NK-92 treated with Interleukin-12 subunit alpha and Interleukin-12 subunit beta, amount 100 ng/mL, for 24 hours (cell line): ENCODE data around the gene MYO1B.

ENCODE experiments used
- DNase-seq: peaks from one replicate; lab custom pipeline; 2025; lab: John Stamatoyannopoulos, UW

The MYO1B gene

DNA sequence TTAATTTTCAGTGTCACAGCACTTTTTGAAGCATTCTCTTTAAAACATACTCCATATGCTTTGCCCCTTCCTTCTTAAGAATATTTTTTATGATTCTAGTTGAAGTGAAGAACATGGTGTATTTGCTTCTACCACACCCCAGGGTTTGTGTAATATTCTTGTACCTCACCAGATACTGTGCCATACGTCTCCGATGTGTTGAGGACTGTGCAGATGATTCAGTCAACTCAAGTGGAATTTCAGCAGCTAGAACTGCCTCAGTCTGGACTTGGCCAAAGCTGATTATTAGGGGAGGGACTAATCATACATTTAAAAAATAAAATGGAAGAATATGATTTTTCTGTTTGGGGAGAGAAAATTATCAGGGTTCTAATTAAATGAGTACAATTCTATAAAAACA, 115.7 kb downstream of the MYO1B start:
- DNase-seq = no peak

DNA sequence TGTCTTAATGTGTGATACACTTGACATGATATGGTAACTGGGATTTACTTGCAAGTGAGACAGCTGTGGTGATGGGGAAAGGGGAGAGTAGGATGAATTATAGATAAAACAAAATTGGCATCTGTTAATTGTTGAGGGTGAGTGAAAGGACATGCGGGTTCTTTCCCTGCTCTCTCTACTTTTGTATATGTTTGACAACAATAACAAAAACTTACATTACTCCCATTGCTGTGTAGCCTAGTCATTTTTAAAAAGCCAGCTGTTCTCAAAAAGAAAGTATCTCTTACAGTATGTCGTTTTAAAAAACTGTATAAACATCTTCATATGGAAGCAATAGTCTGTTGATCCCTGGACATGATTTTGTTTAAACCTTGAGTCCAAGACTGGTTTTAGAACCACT, 117.6 kb downstream of the MYO1B start:
- no peak for DNase-seq

DNA sequence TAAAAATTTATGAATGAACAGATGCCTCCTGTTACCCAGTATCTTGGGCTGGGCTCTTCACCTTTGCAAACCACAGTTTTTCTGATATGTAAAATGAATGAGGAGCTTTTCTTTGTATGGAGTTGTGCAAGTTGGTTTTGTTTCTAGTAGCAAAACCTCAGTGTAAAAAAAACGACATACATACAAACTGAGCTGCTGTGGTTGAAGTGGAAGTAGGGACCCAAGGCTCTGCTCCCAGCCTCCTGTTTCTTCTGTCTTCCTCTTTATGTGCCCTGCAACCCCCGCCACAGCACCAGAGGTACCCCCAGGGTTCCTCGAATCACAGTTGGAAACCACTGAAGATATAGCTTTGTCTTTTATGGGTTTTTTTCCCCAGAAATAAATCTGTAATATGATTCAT, 118.1 kb downstream of the MYO1B start:
- DNase-seq = no peak

DNA sequence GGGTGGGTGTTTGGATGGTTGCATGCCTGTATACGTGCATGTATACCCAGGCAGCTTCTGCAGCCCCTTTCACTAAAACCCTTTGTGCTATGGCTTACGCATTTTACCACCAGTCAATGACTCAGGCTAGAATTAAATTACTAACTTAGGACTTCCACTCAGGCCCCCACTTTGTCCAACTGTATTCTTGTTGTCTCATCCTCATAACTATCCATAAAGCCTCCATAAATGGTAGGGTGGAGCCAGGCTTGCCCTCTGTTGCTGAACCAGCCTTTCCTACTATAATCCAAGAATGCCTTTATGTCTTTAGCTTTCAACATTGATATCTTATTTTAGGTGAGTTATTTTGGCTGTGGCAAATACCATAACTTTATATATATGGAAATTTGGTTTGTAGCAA, 119.9 kb downstream of the MYO1B start:
- no peak for DNase-seq

DNA sequence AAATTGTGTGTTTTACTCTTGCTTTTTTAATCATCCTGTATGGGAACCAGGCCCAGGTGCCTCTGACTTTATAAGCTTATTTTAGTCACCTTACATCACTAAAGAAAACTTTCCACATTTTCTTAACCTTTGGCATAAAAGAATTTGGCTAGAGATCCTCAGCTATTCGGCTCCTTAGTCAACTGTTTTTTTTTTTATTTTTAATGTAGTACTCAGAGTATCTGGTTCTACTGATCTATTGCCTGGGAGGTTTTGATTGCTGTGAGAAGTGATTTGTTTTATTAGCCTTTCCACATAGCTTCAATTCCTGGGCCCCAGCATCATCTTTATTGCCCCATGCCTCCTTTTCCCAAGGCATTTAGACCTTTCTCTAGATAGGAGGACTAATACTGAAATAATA, 121.0 kb downstream of the MYO1B start:
- no peak for DNase-seq

DNA sequence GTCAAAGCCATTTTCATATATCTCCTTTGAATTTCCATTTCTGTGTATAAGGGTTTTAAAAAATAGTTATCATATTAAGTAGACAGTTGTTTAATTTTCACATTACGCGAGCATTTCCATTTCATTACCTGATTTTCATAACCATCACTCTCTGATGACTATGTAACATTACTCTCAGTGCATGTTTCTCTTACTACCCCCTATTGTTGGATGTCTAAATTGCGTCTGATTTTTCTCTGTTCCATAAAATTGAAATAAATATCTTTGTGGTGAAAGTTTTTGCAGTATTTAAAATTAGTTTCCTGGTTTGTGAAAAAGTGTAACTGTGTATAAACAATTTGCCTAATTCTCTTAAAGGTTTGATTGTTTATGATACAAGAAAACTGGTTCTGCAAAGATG, 123.8 kb downstream of the MYO1B start:
- no peak for DNase-seq

DNA sequence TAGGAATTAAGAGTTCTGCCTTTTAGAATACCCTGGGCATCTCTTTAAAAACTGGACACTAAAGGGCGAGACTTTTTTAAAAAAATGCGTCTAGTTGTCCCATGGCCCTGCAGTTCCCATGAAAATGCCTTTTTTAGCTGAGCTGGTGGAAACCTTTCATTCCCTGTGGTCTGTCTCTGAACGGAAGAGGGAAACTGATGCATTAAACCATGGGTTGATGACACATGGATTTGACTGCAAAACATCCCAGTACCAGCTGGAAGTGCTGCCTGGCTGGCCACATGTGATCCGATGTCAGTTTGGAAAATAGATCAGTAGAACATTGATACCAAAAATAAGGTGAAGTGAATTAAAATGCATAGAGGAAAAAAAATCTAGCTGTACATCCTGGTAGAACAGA, 129.2 kb downstream of the MYO1B start:
- DNase-seq = no peak

DNA sequence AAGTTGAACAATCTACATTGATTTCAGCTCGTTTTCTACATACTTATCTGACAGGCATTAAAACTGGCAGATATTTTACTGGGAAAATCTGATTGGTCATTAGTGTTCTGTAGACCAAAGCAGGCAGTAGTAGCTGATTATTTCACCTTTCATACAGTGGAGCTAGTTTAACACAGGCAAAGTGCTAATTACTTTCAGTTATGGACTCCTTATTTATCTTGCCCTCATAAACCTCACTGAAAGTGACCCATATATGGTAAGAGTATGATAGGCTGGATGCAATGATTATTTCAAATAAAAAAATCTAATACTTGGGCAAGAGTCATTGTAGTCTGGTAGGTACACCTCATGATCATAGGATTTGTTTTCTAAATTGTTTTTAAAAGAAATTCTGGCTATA, 129.7 kb downstream of the MYO1B start:
- no peak for DNase-seq

DNA sequence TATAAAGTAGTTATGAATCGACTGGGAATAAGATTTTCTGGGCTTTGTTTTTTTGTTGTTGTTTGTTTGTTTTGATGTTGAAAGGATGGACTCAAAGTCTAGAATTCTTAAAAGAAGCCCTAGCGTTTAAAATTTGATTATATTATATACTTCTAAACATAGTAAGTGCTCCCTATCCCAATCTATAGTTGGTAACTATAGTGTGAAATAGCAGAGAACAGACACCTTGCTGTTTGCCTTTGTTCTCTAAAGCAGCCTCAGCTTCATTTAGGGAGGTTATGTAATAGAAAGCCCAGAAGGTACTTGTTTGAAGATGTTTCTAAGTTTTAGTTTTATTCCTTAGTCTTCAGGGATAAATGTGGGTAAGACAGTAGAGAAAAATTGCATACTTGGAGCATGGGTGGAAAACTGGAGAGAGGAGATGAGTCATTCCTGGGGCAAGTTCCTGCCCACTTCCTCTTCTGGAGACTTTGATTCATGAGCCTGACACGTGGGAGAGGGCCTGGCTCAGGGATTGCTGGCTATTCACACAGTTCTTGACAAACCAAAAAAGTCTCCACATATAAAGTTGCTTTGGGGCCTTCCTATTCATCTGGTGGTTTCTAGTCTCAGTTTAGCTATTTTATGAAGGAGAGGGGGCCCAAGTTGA, 131.9 kb downstream of the MYO1B start:
- no peak for DNase-seq

DNA sequence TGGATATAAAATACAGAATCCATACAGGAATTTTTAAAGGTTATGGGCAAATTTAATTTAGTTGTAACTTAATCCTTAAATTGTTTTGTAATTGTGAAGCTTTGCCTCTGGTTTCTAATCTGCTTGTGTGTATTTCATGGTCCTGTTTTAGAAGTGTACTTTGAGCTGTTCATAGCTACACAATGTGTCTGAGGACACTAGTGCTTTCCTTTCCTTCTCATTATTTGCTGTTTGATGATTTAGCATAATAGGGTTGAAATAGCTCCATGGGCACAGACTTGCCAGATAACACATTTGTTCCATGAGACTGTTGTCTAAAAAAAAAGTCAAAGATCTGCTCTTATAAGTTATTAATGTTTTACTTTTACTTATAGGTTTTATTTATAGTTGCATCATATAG, 134.2 kb downstream of the MYO1B start:
- DNase-seq = no peak

DNA sequence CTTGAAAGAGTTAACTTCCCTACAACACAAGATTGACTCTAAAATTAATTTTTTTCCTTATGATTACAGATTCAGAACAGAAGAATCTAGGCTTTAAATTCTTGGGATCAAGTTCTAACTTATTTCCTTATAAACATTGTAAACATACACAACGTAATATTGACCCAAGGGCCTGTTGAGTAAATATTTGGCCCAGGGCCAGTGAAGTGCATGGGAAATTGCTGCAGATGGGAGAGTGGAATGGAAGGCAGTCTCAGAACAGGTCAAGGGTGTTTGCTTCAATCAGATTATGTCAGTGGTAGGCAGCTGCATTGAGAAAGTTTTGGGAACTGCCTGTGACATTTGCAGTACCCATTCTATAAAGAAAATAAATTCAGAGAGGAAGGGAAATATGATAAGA, 137.6 kb downstream of the MYO1B start:
- DNase-seq = no peak

DNA sequence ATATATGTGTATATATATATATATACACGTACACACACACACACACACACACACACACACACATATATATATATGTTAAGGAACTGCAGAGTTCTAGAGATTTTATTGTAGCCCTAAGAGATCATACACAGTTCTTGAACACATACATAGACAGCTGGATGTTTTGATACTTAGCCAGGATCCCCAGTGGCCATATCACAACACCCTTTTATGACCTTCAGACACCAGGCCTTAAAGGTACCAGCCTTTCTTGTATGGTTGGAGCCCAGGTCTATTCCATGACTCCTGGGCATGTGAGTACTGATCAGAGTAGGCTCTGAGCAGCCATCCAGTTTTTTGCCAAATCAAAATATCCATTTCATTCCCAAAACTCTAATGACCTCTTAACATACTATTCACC, 138.3 kb downstream of the MYO1B start:
- no peak for DNase-seq

DNA sequence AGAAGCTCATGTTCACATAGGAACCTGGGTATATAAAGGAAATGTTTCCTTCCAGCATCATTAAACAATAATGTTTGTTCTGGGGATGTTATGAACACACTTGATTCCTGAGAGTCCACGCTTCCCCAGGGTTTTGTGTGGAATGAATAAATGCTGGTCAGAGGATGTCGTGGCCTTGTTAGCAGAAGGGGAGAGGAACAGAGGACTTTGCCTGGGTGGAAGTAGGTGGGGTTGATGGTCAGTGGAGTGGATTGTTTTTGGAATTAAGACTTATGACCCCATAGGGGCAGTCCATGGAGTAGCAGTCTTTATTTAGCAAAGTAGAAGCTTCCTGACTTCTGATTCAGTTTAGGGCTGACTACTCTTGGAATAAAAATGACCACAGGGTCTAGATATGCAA, 139.6 kb downstream of the MYO1B start:
- no peak for DNase-seq

DNA sequence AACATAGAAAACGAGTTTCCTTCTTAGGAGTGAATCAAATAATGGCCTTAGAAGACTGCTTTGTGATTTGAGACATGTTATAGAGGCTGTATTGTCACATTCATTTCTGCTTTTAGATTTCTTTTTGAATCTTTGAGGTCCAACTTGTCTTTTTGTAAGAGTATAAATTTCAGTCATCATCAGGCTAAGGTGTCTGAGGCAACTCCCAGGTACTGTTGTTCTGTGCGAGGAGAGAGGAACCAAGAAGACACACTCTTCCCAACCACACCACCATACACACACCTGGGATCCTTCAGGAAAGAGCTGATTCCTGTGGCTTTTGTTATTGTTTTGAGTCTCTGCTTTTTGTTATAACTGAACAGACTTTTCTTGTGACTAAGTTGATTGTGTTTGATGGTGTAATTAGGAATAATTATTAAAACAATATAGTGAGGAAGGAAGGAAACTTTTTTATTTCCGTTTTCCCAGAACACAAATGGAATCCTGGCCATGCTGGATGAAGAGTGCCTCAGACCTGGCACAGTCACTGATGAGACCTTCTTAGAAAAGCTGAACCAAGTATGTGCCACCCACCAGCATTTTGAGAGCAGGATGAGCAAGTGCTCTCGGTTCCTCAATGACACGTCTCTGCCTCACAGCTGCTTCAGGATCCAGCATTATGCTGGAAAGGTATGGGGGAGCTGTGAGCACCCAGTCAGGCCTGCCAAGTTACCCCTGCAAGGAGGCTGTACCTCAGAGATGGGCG, 140.4 kb downstream of the MYO1B start:
- no peak for DNase-seq

DNA sequence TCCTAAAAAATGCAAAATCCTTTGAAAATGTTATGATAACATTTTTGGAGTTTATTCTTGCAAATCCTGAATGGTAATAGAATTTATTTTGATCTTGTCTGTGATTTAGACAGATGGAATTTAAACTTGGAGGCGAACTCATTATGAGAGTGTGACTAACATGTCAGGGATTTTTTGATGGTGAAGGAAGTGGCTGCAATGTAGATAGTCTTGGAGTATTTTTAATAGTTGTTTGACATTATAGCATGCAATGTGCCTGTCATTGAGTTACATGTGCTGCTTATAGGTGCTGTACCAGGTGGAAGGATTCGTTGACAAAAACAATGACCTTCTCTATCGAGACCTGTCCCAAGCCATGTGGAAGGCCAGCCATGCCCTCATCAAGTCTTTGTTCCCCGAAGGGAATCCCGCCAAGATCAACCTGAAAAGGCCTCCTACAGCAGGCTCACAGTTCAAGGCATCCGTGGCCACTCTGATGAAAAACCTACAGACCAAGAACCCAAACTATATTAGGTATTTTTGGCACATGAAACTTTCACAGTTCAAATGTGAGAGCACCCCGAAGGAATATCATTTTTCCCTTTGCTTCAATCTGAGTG, 141.8 kb downstream of the MYO1B start:
- no peak for DNase-seq

DNA sequence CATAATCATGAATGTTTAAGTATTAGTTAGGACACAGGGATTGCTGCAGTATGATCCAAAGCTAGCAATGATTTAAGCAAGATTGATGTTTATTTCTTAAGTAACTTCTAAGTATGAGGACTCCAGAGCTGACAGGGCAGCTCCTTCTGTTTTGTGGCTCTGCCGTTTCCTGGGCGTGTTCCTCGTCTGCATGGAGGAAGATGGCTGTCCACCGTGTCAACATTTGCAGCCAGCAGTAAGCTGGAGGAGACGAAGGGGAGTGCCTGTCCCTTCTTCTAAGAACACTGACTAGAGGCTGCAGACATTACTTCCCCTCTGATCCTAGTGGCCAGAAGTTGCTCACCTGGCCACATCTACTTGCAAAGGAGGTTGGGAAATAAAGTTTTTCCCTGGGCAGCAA, 144.1 kb downstream of the MYO1B start:
- no peak for DNase-seq

DNA sequence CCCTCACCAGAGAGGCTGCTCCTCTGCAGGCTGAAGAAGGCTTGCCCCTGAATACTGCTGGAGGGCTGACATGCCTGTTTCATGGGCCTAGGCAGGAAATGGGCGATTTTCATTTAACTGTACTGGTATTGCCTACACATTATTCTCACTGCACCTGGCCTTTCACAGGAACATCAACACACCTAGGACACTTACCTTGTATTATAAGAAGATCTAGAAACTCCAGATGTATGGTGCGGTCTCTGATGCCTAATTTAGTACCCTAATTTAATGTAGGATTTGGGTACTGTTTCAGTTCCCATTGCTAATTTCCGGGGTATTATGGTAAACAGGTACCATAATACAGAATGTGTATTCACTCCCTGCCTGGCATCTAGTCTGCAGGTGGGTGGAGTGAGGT, 146.0 kb downstream of the MYO1B start:
- no peak for DNase-seq

DNA sequence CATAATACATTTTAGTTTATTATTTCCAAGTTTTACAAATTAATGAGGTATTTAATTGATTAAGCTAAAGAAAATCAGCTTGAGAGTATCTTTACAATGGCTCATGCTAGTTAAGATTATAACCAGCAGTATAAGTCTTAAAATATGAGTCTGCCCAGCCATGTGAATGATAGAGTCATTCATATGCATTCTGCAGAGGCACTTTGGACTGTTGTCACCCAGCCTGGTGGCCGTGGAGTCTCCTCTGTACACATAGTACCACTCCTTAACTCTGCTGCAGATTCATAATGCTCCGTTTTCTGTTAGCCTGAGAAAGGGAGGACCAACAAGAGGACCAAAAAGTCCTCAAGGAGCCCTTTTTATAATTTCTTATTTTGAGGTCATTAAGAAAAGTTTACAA, 148.8 kb downstream of the MYO1B start:
- no peak for DNase-seq

DNA sequence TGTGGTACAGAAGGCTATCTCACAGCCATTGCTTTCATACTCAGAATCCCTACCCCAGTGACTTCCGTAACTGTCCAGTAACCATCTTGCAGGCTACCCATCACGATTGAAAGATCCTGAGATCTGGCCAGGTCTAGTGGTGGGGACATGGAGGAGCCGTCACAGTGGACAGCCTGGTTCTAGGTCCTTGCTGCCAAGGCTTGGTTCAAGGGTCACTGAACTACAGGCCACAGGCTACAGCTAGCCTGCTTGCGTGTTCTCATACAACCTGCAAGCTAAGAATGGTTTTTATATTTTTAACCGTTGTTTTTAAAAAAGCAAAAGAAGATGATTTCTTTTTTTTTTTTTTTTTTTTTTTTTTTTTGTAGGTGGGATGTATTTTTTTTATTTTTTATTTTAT, 151.6 kb downstream of the MYO1B start:
- DNase-seq = no peak

DNA sequence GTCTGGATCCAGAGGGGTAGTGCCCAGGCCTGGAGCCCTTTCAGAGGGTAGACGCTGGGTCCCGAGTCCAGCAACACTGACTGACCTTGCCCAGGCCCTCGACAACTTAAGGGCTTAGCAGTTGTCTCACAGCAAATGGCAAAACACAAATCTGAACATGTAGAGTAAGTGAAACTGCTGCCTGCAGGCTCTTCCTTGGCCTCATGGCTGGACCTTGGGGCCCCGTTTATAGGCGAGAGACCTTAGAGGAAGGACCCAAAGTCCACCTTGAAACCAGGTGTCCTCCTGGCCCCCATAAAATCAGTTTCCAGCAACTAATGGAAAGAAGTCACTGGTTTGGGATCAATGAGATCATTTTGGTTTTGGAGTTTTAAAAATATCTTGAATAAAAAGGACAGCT, 154.4 kb downstream of the MYO1B start:
- no peak for DNase-seq

DNA sequence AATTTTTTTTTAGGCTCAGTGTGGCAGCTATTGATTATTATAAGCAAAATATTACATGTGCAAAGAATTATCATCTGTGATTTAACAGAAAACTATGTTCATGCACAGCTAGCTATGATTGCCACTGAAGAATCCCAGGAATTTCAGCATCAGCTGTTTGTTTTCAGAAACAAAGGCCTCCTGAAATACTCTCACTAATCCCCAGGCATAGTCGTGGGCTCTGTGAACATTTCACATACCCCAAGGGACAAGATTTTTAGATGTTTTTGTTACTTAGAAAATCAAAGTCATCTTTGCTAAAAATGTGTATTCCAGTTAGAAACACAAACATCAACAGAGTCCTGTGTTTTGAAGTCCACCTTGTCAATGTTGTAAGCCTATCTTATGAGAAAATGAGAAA, 156.1 kb downstream of the MYO1B start:
- no peak for DNase-seq

DNA sequence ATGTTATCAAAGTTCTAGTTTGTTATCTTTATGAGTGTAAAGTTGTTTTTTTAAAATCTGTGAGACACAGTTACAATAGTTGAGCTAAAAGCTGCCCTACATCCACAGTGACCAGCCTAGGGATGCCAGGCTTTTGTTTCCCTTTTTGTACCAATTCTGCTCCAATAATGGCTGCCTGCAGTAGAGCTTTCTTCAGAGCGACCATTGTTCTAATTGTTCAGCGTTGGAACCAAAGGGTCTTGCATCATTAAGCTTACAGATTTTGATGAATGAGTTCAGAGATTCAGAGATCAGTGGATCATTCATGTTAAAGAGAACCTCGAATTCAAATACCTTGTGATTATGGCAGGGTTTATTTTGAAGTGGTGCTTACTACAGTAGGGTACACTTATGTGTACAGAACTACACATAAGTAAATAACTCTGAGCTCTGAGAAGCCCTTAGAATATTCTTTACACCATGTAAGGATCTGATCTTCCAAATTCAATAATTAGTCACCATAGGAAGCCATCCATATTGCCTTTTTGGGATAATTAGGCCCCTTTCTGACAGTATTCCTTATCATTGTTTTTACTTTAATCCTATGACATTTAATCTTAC, 157.9 kb downstream of the MYO1B start:
- DNase-seq = no peak

DNA sequence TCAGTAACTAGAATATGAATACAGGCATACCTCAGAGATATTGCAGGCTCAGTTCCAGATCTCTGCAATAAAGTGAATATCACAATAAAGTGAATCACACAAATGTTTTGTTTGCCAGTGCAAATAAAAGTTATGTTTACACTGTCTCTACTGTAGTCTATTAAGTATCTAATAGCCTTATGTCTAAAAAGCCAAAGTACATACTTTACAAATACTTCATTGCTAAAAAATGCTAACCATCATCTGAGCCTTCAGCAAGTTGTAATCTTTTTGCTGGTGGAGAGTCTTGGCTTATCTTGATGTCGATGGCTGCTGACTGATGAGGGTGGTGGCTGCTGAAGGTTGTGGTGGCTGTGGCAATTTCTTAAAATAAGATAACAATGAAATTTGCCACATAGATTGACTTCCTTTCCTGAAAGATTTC, 159.4 kb downstream of the MYO1B start:
- no peak for DNase-seq
